ENCODE measurements around the gene DNER.
"Not testable (repeated sequence)": the region's sequence is repeated elsewhere in the genome, so short reads cannot be mapped to it uniquely, and the experiment has no call there.

Gene DNER

GRCh38 chr2:229409751-229410181 lies 304.6 kb downstream of the DNER start:
- no peak for DNase-seq (ENCODE audit: extremely low read depth in 1 of 2, low read depth in 1 of 2)

GRCh38 chr2:229408962-229409361 lies 305.4 kb downstream of the DNER start:
- DNase-seq (ENCODE audit: extremely low read depth in 1 of 2, low read depth in 1 of 2) = no peak

GRCh38 chr2:229408356-229408755 lies 306.0 kb downstream of the DNER start:
- DNase-seq (ENCODE audit: extremely low read depth in 1 of 2, low read depth in 1 of 2) = no peak

GRCh38 chr2:229407170-229407569 lies 307.2 kb downstream of the DNER start:
- DNase-seq (ENCODE audit: extremely low read depth in 1 of 2, low read depth in 1 of 2) = no peak

DNA sequence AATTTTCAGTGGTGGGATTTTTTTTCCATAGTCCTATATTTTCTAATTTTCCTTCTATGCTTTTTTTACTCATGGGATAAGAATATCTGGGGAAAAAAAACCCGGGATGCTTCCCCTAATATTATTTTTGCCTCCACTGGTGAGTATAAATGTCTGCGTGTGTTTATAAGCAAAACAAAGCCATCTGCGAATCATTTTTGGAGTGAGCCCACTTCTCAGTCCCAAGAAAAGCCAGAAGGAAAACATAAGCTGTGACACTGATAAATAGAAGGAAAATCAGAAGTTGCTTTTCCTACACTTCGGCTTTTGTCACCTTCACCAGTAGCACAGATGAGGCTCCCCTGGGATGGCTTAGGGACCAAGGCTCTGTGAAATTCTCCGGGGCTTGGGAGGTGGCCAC lies 308.6 kb downstream of the DNER start:
- DNase-seq (ENCODE audit: extremely low read depth in 1 of 2, low read depth in 1 of 2) = no peak

DNA sequence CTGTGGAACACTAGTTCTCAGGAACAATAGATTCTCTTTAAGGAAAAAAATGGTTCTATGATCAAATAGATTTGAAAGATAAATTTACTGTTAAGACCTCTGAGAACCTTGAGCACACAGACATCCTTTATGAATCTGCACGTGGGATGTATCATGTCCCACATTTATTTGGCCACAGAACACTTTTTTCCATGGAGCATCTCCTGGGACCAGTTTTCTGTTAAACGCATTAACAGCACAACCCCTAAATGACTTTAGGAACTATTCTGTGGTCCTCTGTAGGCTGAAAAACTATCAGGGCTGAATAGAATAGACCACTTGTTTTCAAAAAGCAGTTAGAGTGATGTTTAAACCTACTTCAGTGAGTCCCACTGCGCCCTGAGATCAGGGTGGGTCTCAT lies 311.1 kb downstream of the DNER start:
- no peak for DNase-seq (ENCODE audit: extremely low read depth in 1 of 2, low read depth in 1 of 2)

DNA sequence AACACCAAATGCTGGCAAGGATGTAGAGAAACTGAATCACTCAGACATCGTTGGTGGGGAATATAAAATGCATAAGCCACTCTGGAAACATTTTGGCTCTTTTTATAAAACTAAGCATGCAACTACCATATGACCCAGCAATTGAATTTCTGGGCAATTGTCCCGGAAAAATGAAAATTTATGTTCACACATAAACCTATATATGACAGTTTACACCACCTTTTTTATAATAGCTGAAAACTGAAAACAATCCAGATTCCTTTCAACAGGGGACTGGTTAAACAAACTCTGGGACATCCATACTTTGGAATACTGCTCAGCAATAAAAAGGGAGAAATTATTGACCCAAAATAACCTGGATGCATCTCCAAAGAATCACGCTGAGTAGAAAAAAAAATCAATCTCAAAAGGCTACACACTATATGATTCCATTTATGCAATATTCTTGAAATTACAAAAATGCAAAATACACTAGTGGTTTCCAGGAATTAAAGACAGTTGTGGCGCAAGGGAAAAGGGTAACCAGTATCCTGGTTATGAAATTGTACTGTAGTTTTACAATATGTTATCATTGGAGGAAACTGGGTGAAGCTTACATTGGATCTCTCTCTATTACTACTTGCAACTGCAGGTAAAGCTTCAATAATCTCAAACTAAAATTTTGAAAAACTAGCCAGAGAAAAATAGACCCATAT lies 313.0 kb downstream of the DNER start:
- no peak for DNase-seq (ENCODE audit: extremely low read depth in 1 of 2, low read depth in 1 of 2)

DNA sequence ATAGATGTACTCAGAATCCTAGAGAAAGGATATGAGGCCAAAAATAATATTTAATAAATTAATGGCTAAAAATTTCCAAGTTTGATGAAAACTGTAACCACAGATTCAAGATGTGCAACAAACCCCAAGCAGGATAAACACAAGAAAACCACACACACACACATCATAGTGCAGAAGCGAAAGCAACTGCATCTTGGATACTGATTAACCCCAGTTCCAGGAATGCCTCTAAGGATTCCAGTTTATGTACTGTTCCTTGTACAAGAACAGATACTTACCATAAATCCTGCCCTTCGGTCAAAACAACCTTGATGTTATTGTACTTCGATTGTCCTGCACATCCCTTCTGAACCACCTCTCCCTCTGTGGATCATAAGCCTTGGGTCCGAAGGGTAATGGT lies 320.4 kb downstream of the DNER start:
- no peak for DNase-seq (ENCODE audit: extremely low read depth in 1 of 2, low read depth in 1 of 2)

DNA sequence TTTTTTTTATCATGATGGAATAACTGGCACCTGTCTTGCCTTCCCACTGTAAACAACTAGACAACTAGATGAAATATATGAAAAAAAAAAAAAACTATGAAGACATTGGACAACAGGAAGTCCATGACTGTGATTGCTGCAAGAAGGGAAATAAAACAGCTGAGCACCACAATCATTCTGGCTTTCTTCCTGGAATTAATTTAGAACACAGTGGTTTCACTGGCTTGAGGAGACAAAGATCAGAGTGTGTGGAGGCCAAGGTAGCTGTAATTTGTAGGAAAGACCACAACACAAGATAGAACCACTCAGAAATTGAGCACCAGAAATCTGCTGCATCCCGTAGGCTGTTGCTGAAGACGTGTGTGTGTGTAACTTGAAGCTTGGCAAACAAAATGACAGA lies 322.2 kb downstream of the DNER start:
- DNase-seq (ENCODE audit: extremely low read depth in 1 of 2, low read depth in 1 of 2) = no peak

GRCh38 chr2:229388731-229389130 lies 325.6 kb downstream of the DNER start:
- no peak for DNase-seq (ENCODE audit: extremely low read depth in 1 of 2, low read depth in 1 of 2)

DNA sequence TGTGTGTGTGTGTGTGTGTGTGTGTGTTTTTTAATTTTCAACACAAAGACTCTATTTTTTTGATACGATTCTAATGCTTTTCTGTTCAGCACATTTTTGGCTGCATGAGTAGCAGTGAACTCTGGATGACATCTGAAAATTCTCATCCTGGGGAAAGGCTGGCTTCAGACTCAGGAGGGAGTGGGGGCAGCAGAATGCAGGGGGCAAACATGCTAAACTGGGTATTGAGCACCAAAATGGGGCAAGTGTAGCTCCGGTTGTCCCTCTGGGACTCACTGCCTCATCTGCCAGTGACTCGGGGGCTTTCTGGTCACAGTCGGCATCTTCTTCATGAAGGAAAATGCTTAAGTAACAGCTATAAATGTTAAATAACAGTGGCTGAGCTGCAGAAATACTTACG lies 326.5 kb downstream of the DNER start:
- no peak for DNase-seq (ENCODE audit: extremely low read depth in 1 of 2, low read depth in 1 of 2)

DNA sequence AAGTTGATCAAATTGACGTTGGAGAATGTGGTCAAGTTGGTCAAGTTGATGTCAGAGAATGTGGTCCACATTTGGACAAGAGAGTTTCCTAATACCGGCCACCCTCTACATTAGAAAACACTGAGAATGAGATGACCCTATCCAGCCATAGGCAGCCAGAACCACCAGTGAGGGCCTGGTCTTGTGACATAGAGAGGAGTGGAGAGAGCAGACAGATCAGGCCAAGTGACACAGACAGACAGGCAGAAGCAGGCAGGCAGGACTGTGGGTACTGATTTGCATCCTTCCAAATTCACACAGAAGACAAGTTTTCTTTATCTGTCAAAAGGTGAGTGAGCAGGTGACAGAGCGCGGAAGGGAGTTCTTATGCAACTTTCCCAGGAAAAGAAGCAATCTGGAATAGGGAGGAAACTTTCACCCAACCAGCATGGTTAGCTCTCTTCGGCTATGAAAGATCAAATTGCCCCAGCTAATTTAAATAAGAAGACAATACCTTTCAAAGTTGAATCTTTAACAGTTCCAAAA lies 334.2 kb downstream of the DNER start:
- DNase-seq (ENCODE audit: extremely low read depth in 1 of 2, low read depth in 1 of 2) = no peak

DNA sequence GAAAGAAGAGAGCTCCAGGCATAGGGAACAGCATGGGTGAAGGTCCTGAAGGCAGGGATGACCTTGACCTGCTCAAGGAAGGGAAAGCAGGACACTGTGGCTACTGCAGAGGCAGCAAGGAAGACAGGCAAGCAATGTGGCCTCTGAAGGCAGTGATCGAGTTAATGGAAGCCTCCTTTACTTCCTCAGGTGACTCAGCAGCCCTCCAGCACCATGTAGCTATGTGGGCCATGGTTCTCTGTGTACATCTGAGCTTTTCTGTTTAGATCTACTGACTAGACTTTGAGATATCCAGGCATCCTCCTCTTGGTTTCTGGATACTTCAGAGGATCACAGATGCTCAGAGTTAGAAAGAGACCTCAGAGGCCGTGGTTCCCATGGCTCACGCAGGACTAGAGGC lies 336.0 kb downstream of the DNER start:
- DNase-seq (ENCODE audit: extremely low read depth in 1 of 2, low read depth in 1 of 2) = no peak

GRCh38 chr2:229376866-229377265 lies 337.5 kb downstream of the DNER start:
- no peak for DNase-seq (ENCODE audit: extremely low read depth in 1 of 2, low read depth in 1 of 2)

- no peak for DNase-seq (ENCODE audit: extremely low read depth in 1 of 2, low read depth in 1 of 2)
Measured at GRCh38 chr2:229375251-229375650, 339.1 kb downstream of the DNER start.

GRCh38 chr2:229373311-229373710 lies 341.0 kb downstream of the DNER start:
- not testable (repeated sequence) for DNase-seq (ENCODE audit: extremely low read depth in 1 of 2, low read depth in 1 of 2)

DNA sequence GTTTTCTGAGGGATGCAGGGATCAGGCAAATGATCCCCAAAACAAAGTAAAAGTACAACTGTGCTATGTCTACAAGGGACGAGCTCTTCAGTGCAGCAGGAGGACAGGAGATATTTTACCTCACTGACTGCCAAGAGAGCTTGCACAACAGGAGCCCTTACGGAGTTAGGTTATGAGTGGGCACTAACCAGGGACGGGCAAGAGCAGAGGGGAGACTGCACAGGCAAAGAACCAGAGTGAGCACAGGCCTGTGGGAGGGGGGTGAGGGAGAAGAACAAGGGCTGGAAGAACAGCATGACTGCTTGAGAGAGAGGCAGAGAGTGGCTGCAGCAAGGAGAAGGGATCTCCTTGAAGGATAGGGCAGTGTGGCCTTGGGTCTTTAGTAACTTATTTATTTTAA lies 342.1 kb downstream of the DNER start:
- DNase-seq (ENCODE audit: extremely low read depth in 1 of 2, low read depth in 1 of 2) = no peak

GRCh38 chr2:229371086-229371485 lies 343.3 kb downstream of the DNER start:
- no peak for DNase-seq (ENCODE audit: extremely low read depth in 1 of 2, low read depth in 1 of 2)

GRCh38 chr2:229370509-229370908 lies 343.8 kb downstream of the DNER start:
- no peak for DNase-seq (ENCODE audit: extremely low read depth in 1 of 2, low read depth in 1 of 2)

DNA sequence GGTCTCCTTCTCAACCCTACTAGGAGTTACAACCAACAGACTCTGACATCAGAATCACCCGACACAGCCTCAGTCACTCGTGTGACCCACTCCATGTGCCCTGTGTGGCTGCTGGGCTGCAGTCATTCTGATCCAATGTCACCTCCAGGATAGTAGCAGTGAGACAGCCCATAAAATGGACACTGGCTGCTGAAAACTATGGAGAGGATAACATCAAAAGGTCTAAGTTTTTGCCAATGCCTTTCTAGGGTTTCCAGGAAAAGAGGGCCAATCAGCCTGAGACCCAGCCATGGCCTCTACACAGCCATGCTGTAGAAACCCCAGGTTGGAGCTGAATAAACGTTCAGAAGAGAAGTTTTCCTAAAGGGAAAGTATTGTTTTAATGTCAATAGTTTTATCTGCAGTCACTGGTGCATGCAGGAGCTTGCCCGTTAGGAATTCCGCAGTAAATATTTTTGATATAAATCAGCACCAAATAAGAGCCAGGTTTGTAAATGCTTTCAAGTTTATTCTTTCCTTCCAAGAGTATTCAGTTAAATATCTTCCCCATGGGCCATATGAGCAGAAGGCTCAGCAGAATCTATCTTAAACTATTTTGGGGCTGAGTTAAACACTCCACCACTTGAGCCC lies 351.1 kb downstream of the DNER start:
- DNase-seq (ENCODE audit: extremely low read depth in 1 of 2, low read depth in 1 of 2) = no peak

DNA sequence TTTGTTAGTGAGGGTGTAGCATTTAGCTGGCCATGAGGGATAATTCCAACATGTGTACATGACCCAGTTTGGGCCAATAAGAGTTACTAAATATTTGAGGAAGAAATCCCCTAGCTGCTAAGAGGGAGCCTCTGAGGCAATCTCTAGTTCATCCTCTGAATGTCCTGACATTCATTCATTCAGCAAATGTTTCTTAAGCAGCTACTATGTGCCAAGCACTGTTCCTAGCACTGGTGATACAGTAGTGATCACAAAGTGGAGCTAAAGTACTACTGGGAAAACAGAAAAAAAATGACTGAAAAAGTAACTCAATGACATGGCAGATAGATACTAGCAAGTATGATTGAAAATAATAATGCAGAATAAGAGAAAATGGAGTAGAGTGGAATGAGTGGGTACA lies 363.5 kb downstream of the DNER start:
- no peak for DNase-seq (ENCODE audit: extremely low read depth in 1 of 2, low read depth in 1 of 2)

GRCh38 chr2:229350117-229350805 lies 364.1 kb downstream of the DNER start:
- no peak for DNase-seq (ENCODE audit: extremely low read depth in 1 of 2, low read depth in 1 of 2)
